SIG-M5 treated with dmso at 0.1 percent for 504 hours (cell line): ENCODE results near the gene LYRM7.
"Not testable (repeated sequence)": the region's sequence is repeated elsewhere in the genome, so short reads cannot be mapped to it uniquely, and the experiment has no call there.

ENCODE experiments used
- DNase-seq: peaks from one replicate; lab custom pipeline; 2025; ENCODE audit not compliant: unreplicated experiment; lab: John Stamatoyannopoulos, UW

Gene LYRM7

DNA sequence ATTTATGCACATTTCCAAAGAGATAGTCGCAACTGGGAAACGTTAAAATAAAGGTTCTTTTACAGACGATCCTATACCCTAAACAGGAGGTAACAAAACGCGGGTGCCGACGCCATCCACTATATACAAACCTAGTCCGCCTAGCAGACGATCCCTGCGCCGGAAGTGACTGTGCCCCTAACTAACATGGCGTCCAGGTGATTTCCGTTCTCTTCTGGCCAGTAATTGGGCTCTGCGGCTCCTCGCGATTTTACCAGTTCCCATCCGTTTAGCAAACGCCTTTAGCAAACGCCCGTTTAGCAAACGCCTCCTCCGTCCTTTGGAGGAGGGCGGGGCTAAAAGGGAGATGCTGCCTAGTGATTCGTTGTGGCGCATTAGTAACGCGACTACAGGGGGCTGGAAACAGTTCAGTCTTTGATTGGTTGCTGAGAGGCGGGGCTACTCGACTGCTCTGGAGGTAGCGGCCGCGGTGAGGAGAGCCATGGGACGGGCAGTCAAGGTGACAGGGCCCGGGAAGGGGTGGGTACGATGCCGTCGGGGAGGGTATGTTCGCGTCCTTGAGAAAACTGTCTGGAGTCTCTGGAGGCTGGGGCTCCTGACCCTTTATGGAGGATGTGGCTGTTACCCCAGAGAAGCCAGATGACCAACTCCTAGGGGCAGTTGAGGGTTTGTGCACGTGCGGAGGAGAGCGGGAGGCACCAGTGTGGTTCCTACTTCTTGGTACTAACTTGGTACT, at the start of gene LYRM7:
Gene LYRM7, plus strand, starts transcription at position 405 of the 736 bp plus-strand sequence. Its CDS starts 77 bp downstream, at position 482.
- peak; percentile 100 for DNase-seq

DNA sequence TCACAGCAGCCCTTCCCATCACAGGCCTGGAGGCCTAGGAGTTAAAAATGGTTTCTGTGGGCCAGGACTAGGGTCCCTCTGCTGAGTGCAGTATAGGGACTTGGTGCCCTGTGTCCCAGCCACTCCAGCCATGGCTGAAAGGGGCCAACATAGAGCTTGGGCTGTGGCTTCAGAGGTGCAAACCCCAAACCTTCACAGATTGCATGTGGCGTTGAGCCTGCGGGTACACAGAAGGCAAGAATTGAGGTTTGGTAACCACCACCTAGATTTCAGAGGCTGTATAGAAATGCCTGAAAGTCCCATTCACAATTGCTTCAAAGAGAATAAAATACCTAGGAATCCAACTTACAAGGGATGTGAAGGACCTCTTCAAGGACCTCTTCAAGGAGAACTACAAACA, 43.5 kb upstream of the LYRM7 start:
- DNase-seq: not testable (repeated sequence)

DNA sequence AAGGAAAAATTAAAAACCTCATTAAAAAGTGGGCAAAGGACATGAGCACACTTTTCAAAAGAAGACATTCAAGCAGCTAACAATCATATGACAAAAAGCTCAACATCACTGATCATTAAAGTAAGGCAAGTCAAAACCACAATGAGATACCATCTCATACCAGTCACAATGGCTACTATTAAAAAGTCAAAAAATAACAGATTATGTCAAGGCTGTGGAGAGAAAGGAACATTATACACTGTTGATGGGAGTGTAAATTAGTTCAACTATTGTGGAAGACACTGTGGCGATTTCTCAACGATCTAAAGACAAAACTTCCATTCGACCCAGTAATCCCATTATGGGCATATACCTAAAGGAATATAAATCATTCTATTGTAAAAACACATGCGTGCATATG, 41.4 kb upstream of the LYRM7 start:
- no peak for DNase-seq

DNA sequence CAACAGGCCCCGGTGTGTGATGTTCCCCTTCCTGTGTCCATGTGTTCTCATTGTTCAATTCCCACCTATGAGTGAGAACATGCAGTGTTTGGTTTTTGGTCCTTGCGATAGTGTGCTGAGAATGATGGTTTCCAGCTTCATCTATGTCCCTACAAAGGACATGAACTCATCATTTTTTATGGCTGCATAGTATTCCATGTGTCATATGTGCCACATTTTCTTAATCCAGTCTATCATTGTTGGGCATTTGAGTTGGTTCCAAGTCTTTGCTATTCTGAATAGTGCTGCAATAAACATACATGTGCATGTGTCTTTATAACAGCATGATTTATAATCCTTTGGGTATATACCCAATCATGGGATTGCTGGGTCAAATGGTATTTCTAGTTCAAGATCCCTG, 37.7 kb upstream of the LYRM7 start:
- not testable (repeated sequence) for DNase-seq

DNA sequence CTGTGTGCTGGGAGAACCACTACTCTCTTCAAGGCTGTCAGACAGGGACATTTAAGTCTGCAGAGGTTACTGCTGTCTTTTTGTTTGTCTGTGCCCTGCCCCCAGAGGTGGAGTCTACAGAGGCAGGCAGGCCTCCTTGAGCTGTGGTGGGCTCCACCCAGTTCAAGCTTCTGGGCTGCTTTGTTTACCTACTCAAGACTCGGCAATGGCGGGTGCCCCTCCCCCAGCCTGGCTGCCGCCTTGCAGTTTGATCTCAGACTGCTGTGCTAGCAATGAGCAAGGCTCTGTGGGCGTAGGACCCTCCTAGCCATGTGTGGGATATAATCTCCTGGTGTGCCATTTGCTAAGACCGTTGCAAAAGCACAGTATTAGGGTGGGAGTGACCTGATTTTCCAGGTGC, 32.3 kb upstream of the LYRM7 start:
- DNase-seq: not testable (repeated sequence)

DNA sequence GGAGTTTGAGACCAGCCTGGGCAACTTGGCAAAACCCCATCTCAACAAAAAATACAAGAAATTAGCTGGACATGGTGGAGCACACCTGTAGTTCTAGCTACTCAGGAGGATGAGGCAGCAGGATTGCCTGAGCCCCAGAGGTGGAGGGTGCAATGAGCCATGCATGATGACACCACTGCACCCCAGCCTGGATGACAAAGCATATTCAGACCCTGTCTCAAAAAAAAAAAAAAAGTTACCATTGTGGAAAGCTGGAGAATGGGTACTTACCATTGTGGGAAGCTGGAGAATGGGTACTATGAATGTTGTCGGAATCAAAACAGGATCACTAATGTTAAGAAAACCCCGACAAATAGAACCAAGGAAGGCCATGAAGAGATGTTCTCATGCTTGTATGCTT, 31.4 kb upstream of the LYRM7 start:
- no peak for DNase-seq

DNA sequence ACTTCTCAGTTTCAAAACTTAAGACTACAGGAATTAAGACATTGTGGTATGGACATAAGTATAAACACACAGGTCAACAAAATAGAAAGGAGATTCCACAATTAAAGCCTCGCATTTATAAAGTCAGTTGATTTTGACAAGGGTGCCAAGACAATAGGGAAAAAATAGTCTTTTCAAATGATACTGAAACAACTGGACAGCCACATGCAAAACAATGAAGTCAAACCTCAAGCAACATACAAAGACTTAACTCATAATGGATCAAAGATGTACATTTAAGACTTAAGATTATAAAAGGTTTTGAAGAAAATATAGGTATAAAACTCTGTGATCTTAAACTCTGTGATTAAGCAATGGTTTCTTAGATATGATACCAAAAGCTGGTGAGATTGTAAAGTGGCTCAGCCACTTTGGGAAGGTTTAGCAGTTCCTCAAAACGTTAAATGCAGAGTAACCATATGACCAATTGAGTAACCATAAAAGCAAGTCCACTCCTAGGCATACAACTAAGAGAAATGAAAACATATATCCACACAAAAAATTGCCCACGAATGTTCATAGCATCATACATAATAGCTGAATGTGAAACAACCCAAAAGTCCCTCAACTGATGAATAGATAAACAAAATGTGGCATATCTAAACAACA, 27.6 kb upstream of the LYRM7 start:
- no peak for DNase-seq

DNA sequence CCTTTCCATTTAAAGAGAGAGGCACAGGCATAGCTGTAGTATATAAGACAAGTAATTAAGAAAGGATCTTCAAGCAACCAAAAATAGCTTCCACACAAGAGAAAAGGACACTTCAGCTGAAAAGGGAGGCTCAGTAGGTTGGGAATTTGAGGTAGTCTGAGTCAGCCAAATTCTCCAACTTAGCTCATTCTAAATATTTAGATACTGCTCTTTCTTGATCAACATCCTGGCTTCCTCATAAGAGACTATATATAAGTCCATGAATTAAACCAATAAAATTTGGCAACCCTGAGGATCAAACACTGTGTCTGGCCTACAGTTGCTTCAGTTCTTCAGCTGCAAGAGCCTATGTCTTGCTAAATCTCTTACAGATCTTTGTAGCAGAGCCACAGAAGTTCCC, 23.5 kb upstream of the LYRM7 start:
- DNase-seq: no peak

DNA sequence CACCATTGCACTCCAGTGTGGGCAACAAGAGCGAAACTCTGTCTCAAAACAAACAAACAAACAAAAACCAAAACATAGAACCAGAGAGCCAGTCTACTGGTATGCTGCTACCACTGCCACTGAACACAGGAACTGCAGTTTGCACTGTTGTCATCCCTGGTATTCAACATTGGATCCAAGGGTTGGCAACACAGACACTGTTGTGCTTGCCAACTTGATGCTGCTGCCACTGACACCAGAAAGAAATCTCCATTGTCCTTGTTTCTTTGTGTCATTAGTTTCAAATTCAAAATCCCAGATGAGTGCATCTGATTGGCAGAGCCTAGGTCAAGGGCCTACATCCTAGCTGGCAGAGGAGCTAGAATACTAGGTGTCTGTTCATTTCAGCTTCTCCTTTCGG, 21.9 kb upstream of the LYRM7 start:
- DNase-seq: no peak

DNA sequence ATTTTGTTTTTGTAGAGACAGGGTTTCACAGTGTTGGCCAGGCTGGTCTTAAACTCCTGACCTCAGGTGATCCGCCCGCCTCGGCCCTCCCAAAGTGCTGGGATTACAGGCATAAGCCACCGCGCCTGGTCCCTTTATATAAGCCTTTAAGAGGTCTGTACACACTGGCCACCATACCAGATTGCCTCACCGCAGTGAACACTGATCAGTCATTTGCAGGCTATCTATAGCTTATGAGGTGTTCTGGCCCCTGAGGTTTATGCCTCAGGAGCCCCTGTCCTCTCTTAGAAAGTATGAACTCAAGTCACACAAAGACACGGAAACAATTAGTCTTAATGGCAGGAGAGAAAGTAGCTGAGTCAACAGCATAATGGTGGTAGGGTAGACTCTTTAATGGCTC, 20.3 kb upstream of the LYRM7 start:
- DNase-seq: no peak

DNA sequence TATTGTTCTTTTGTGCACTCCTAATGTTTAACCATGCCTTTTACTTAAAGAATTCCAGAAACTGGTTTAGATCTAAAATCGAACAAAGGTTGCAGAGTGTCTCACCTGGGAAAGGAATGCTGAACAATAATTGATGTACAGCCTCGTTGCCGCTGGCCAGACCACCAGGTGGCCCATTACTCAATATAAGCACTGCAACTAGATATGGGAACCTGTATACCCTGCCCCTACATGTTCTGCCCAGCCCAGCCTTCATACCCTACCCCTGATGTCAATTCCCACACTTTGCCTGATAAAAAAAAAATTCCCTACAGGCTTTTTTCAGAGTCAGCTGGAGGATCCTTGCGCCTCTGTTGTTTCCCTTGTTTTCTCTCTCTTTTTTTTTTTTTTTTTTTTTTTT, 19.5 kb upstream of the LYRM7 start:
- no peak for DNase-seq

DNA sequence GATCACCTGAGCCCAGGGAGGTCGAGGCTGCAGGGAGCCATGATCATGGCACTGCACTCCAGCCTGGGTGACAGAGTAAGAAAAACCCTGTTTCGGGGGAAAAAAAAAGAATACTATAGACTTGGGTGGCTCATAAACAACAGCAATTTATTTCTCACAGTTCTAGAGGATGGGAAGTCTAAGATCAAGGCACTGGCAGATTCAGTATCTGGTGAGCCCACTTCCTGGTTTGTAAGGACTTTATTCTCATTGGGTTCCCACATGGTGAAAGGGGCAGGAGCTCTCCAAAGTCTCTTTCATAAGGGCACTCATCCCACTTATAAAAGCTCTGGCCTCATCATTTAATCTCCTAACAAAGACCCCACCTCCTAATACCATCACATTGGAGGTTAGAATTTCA, 14.4 kb upstream of the LYRM7 start:
- peak; percentile 6 for DNase-seq

DNA sequence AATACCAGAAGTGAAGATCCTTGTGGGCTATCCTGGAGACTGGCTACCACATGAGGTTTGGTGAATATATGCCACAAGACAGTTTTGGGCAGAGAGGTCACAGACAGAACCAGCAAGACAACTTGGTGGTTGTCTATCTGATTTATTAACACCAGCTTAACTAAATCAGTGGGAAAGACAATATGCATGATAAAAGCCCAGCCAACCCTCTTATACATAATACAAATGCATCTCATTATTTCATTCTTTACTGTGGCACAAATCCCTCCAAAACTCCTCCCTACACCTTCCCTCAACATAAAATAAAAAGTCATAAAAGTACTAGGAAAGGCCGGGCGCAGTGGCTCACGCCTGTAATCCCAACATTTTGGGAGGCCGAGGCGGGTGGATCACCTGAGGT, 13.8 kb upstream of the LYRM7 start:
- no peak for DNase-seq

DNA sequence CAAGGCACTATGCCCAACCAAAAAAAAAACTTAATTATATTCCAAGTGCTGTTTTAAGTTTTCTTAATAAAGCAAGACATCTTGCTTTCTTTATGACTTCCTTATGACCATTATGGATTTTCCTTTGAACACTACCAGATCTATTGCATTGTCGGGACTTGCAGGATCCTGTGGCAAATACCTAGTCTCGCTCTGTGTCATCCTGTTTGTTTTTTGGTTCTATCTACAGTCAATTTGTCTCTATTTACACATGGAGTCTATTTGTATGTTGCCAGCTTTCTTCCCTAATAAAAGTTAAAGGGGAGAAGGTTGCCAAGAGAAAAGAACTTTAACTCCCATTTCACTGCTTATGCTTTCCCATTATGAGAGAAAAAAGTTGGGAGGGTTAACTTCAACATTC, 10.6 kb upstream of the LYRM7 start:
- no peak for DNase-seq

DNA sequence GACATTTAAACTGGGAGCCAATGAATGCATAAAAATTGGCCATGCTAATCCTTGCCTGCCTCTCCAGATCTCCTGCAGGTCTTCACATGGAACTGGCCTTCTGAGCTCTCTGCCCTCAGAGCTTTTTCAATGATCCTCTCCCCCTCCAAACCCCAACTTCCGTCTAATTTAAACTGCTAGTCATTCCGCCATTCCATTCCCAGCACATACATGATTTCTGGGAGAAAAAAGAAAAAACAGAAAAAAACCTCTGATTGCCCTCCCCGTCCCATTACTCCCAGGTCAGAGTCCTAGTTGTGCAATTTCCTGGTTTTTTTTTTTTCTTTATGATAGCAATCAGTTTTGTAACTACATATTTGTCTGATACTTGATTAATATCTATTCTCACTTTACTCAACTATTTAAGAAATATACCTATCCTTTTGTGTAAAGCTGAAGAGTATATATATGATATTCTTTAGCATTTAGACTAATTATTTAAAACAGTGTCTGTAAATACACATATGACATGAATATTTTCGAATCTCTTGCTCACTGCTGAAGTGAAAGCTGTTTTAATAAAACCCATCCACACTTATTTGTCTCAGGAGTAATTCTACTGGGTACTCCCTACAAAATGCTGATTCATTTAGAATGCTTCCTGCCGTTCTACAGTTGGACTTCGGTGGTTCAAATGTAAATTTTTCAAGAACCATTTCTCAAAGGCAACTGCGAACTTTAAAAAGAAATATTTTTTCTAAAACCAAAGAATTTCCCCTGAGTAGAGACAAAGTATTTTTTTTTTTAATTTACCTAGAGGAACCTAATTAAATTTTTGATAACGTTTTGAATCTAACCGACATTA, 7.2 kb upstream of the LYRM7 start:
- peak; percentile 41 for DNase-seq

DNA sequence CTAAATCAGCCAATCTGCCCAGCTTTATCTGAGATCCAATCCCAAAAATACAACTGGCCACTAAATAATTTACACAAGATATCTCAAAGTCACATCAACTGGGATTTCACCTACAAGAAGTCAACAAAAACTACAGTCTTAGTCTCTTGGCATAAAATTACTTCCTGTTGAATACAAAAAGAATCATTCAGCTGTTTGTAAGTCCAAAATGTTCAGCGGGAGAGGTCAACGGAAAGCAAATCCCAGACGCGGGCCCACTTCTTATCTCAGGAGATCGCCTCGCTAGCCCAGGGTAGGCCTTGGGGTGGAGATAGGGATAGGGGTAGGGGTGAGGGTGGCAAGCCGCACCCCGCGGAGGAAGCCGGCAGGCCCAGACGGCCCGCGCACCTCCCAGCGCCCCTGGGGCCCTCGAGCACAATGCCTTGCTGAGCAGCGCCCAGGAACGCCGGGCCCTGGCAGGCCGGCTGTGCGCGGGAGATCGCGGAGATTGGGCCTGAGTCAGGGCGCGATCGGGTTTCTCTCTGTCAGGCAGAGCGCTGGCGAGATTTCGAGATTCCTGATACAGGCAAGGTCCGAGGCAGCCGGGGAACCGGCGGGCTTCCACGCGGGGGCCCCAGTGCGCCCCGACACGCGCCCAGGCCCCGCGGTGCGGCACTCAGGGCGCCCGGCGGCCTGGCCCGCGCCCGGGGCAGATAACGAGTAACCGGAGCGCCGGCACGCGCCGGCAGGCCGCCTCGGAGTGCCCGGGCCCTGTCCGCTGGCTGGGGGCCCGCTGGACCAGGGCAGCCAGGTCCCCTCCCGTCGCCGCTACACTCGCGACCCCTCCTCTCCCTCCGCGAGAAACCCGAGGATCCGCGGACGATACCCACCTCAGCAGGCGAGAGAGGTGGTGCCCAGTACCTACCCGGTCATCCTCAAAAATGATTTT, 6.3 kb upstream of the LYRM7 start:
- DNase-seq: peak; percentile 77

DNA sequence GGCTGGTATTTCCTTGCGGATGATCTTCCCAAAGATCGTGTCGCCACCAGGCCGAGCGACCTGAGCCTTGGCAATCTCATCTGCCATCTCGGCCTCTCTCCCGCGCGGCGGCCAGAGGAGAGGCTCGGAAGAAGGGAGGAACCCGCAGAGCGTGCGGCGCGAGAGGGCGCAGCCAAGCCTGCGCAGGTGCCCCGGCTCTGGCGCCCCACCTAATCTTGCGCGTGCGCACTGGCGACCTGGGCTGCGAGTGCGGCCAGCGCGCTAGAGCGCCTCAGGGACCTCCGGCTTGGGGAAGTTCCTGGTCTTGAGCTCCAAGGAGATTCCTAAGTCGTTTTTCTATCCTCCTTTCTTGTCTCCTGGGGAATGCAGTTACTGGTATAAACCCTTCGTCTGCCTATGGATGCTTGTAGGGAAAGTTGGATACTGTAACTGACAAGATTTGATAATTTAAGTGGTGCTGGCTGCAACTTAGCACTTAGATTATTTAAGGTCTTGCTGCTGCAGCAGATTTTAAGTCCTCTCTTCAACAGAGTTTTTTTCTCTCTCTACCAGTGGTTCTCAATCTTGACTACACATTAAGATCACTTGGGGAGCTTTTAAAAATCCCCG, 5.5 kb upstream of the LYRM7 start, which contains the start of gene HINT1:
Gene HINT1, minus strand, starts transcription at position 138 of the 609 bp plus-strand sequence. Its CDS starts 51 bp downstream, at position 87.
- DNase-seq: peak; percentile 89

DNA sequence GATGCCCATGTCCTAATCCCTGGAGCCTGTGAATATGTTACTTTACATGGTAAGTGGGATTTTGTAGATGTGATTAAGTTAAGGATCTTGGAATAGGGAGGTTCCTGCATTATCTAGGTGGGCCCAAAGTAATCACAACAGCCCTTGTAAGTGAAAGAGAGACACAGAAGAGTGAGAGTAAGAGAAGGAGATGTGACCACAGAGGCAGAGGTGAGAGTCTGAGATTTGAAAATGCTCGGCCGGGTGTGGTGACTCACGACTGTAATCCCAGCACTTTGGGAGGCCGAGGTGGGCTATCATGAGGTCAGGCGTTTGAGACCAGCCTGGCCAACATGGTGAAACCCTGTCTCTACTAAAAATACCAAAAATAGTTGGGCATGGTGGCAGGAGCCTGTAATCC, 3.1 kb upstream of the LYRM7 start:
- no peak for DNase-seq

DNA sequence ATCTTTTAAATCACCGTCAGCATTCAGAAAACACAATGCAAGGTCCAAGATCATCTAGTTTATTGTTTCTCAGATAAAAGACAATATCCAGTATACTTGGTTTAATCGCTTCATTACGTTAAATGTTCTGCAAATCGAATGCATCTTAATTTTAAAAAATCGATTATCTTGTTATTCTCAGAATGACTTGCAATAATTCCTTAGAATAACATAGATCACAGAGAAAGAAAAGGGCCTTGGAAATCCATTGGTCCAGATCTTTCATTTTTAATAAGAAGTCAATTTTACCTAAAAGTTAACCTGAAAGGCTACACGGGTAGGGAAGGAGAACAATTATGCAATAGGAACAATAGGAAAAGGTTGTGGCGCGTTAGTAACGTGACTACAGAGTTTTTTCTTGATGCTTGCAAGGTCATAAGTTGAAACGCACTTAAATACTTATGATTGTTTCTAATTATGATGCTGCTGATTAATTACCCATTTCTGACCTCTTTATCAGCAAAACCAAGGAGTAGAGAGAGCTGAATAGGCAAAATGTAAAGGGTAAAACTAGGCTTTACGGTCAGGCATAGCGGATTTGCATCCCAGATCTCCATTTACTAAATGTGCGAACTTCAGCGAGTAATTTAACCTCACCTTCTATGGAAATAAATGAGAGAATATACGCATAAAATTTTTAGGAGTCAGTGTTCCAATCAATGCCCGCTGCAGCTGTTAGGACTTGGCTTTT, 769 bp upstream of the LYRM7 start:
- peak; percentile 17 for DNase-seq
